Upper lobe of left lung (tissue), 6 donors: Measurements from ENCODE around the gene FAAH. TPM values are rescaled to one million over a fixed set of nuclear protein-coding genes. Genes with fewer than 3 reads are reported as not detected.
A peak's percentile ranks its signal among the peaks of the same experiment; 100 is the strongest.

Experiments used
- ATAC-seq, 2 donors: fragments of 200-7000 bp; cut with Tn5 transposase; one replicate each; pipeline ENCODE4 v1.9.1; 2022; ENCODE audit warnings: mild to moderate bottlenecking in 2 of 2, moderate library complexity in 2 of 2; ENCODE audit not compliant: low FRiP score in 2 of 2
- DNase-seq, 2 donors: peaks; one replicate each; pipeline ENCODE4 v3.0.0-alpha.2; 2019 to 2020
- H3K27ac ChIP-seq, 4 donors: fragments of 200-600 bp; sonication (generic); one replicate each; pipeline ENCODE4 v1.5.1; 2016 to 2019
- H3K27me3 ChIP-seq, 4 donors: fragments of 200-600 bp; sonication (generic); one replicate each; pipeline ENCODE4 v1.5.1; 2017 to 2019
- H3K36me3 ChIP-seq, 4 donors: fragments of 200-600 bp; sonication (generic); one replicate each; pipeline ENCODE4 v1.5.1; 2016 to 2019
- H3K4me1 ChIP-seq, 4 donors: fragments of 200-600 bp; sonication (generic); one replicate each; pipeline ENCODE4 v1.5.1; 2018 to 2019
- H3K4me3 ChIP-seq, 4 donors: fragments of 200-600 bp; sonication (generic); one replicate each; pipeline ENCODE4 v1.5.1; 2017 to 2019; ENCODE audit warnings: mild to moderate bottlenecking in 2 of 4, moderate library complexity in 1 of 4
- H3K9me3 ChIP-seq, 4 donors: fragments of 200-600 bp; sonication (generic); one replicate each; pipeline ENCODE4 v1.5.1; 2018 to 2019
- EP300 ChIP-seq, 4 donors: sonication (generic); formaldehyde crosslinking; IDR thresholded peaks; one replicate each; pipeline ENCODE4 v1.5.1; 2017; ENCODE audit warnings: antibody characterized with exemption in 4 of 4, control low read depth in 2 of 4
- POLR2A ChIP-seq, 4 donors: fragments of 450-650 bp; IDR thresholded peaks; one replicate each; pipeline ENCODE4 v1.5.1; 2016 to 2017; ENCODE audit warnings: antibody characterized with exemption in 4 of 4, mild to moderate bottlenecking in 2 of 4
- POLR2AphosphoS5 ChIP-seq, 2 donors: sonication (generic); formaldehyde crosslinking; IDR thresholded peaks; one replicate each; pipeline ENCODE4 v1.5.1; 2017; ENCODE audit warnings: antibody characterized with exemption in 2 of 2
- WGBS, 2 donors: methylation state at CpG; one replicate each; pipeline ENCODE4 v1.1.5; 2017 to 2018; 5-methylcytosine and 5-hydroxymethylcytosine counted together
- total RNA-seq, 6 donors: library from RNA; depleted of rRNA in 4 of 6; stranded (reverse); fragments of >200 nt in 4 of 6; gene quantifications; one replicate each; pipeline versions ENCODE4 v1.1.0 to v1.2.1, GENCODE V29; 2016 to 2021
- TF ChIP-seq, protein P1 (sequence below), 6 experiments: fragments of 450-650 bp in 4 of 6; fragments of 200-600 bp in 2 of 6; sonication (generic) in 2 of 6; IDR thresholded peaks; one replicate each; pipeline ENCODE4 v1.5.1; 2016 to 2019; ENCODE audit warnings: antibody characterized with exemption in 6 of 6
- donor health status: DM: no; HTN: no; CAD: no; lungs with moderate emphysema.
- donor health status: DM: no; HTN: yes; CAD: no; lungs with severe emphysema.

The FAAH gene
- total RNA-seq, 6 donors from 2014 or later = 34.1 to 67.1 (median 46.8) TPM

DNA sequence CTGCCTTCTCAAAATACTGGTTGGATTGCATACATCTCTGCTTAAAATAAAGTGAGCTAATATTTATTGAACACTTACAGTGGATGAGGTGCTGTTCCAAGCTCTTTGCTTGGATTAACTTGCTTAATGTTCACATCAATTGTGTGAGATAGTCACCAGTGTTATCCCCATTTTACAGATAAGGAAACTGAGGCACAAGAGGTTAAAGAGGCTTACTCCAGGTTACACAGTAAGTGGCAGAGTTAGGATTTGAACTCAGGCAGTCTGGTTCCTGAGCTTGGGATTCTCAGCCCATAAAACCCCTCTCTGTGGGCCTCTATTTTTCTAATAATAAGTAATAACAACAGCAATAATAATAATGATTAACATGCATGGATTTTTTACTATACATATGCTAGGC, 13.6 kb upstream of the FAAH start:
- H3K4me3 ChIP-seq = no peak overlapping the region
- H3K36me3 ChIP-seq = no peaks in the 10 kb centered on the region
- DNase-seq = no peak
- H3K9me3 ChIP-seq = no peaks in the 10 kb centered on the region
- TF ChIP-seq POLR2AphosphoS5 (IDR thresholded peaks at IDR 0.05) = no peak
- TF ChIP-seq, protein P1, sequence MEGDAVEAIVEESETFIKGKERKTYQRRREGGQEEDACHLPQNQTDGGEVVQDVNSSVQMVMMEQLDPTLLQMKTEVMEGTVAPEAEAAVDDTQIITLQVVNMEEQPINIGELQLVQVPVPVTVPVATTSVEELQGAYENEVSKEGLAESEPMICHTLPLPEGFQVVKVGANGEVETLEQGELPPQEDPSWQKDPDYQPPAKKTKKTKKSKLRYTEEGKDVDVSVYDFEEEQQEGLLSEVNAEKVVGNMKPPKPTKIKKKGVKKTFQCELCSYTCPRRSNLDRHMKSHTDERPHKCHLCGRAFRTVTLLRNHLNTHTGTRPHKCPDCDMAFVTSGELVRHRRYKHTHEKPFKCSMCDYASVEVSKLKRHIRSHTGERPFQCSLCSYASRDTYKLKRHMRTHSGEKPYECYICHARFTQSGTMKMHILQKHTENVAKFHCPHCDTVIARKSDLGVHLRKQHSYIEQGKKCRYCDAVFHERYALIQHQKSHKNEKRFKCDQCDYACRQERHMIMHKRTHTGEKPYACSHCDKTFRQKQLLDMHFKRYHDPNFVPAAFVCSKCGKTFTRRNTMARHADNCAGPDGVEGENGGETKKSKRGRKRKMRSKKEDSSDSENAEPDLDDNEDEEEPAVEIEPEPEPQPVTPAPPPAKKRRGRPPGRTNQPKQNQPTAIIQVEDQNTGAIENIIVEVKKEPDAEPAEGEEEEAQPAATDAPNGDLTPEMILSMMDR (IDR thresholded peaks at IDR 0.05) = no peak
- TF ChIP-seq EP300 (IDR thresholded peaks at IDR 0.05) = no peak
- no peak for TF ChIP-seq POLR2A (IDR thresholded peaks at IDR 0.05)
- no peak overlapping the region for H3K27ac ChIP-seq
- ATAC-seq = no peak
- H3K4me1 ChIP-seq = no peaks in the 10 kb centered on the region
- no peaks in the 10 kb centered on the region for H3K27me3 ChIP-seq

GRCh38 chr1:46393510-46393909, 607 bp upstream of the FAAH start:
- TF ChIP-seq POLR2AphosphoS5 (IDR thresholded peaks at IDR 0.05) (no peak), POLR2A (IDR thresholded peaks at IDR 0.05) (no peak), EP300 (IDR thresholded peaks at IDR 0.05) (no peak)
- TF ChIP-seq, protein P1 (IDR thresholded peaks at IDR 0.05) = no peak
- Histone ChIP-seq H3K27me3 (no peaks in the 10 kb centered on the region), H3K27ac (peak overlapping the region in 1 of 4 donors; percentile 61), H3K4me3 (peak overlapping the region in 2 of 4 donors; percentile 63 to 71), H3K36me3 (no peaks in the 10 kb centered on the region), H3K4me1 (peaks cover 8 to 23% (median 14%) of the 10 kb centered on the region in 4 donors), H3K9me3 (peaks cover 0 to 6% (median 2%) of the 10 kb centered on the region in 4 donors)
- no peak for DNase-seq
- WGBS, 2 donors = 87 to 88% methylated on average over 12 of the region's 12 CpGs
- no peak for ATAC-seq

- Histone ChIP-seq H3K27ac (peak overlapping the region in 2 of 4 donors; percentile 61 to 77), H3K9me3 (peaks cover 0 to 6% (median 2%) of the 10 kb centered on the region in 4 donors), H3K27me3 (no peaks in the 10 kb centered on the region), H3K36me3 (no peaks in the 10 kb centered on the region), H3K4me1 (peaks cover 8 to 23% (median 14%) of the 10 kb centered on the region in 4 donors), H3K4me3 (peak overlapping the region; percentile 22 to 71 (median 58))
- no peak for DNase-seq
- peak in 1 of 2 donors; percentile 47 for ATAC-seq
- TF ChIP-seq, protein P1 (IDR thresholded peaks at IDR 0.05) = no peak
- TF ChIP-seq EP300 (IDR thresholded peaks at IDR 0.05) (no peak), POLR2A (IDR thresholded peaks at IDR 0.05) (no peak), POLR2AphosphoS5 (IDR thresholded peaks at IDR 0.05) (no peak)
- WGBS, 2 donors = 42 to 45% methylated on average over 16 to 17 of the region's 17 CpGs
Measured at GRCh38 chr1:46394872-46395465, 852 bp downstream of the FAAH start.

DNA sequence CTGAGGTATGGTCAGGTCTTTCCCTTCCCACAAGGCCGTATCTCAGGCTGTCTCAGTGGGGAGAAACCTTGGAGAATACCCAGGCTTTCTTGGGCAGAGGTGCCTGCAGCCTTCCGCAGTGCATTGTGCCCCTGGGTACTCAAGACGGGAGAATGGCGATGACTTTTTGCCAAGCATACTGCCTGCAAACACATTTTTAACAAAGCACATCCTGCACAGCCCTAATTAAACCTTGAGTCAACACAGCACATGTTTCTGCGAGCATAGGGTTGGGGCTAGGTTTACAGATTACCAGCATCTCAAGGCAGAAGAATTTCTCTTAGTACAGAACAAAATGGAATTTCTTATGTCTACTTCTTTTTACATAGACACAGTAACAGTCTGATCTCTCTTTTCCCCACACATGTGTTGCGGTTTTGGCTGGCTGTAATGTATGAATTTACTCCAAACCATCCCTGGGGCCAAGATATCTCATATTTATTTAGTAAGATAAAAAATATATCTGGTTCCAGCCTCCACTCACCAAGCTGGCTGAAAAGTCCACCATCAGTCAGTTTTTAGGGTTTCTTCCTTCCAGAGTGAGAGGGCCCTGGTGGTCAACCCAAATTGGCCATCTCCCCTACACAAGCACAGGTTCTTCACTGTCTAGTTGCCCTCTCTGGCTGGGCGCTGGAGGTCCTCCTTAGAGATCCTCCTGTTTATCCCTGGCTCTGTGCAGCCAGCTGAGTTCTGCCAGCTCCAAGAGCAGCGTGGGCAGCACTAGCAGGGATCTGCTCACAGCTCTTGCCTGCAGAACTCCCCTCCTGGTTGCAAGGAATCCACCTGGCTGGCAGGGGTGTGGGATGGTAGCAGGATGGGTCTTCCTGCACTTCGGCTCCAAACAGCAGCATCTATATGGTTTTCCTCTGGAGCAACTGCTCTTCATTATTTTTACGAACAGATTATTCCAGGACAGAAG, 2.6 kb downstream of the FAAH start:
- Histone ChIP-seq H3K36me3 (no peaks in the 10 kb centered on the region), H3K4me1 (peaks cover 12 to 25% (median 19%) of the 10 kb centered on the region in 4 donors), H3K4me3 (no peak overlapping the region), H3K27ac (no peak overlapping the region), H3K9me3 (peaks cover 0 to 6% (median 2%) of the 10 kb centered on the region in 4 donors), H3K27me3 (no peaks in the 10 kb centered on the region)
- WGBS, 2 donors = 72 to 79% methylated on average over 10 of the region's 10 CpGs
- DNase-seq (no peak), ATAC-seq (no peak)
- no peak for TF ChIP-seq EP300 (IDR thresholded peaks at IDR 0.05)
- TF ChIP-seq, protein P1 (IDR thresholded peaks at IDR 0.05) = no peak
- no peak for TF ChIP-seq POLR2AphosphoS5 (IDR thresholded peaks at IDR 0.05)
- no peak for TF ChIP-seq POLR2A (IDR thresholded peaks at IDR 0.05)
